Measurements from ENCODE around the gene DAPK2.

DNA sequence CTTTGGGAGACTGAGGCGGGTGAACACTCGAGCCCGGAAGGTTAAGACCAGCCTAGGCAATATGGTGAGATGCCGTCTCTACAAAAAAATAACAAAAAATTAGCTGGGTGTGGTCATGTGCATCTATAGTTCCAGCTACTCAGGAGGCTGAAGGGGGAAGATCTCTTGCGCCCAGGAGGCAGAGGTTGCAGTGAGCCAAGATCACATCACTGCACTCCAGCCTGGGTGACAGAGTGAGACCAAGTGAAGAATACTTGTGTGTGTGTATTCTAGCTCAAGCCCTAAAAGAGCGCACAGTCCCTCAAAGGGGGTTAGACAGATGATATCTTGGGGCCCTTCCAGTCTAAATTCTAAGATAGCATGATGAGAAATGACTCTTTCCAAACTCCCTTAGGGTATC is 23.7 kb downstream of the DAPK2 start:
- TF ChIP-seq POLR2AphosphoS5 (IDR thresholded peaks at IDR 0.05): no peak
- no peak for TF ChIP-seq POLR2A (IDR thresholded peaks at IDR 0.05)
- TF ChIP-seq, protein P1, sequence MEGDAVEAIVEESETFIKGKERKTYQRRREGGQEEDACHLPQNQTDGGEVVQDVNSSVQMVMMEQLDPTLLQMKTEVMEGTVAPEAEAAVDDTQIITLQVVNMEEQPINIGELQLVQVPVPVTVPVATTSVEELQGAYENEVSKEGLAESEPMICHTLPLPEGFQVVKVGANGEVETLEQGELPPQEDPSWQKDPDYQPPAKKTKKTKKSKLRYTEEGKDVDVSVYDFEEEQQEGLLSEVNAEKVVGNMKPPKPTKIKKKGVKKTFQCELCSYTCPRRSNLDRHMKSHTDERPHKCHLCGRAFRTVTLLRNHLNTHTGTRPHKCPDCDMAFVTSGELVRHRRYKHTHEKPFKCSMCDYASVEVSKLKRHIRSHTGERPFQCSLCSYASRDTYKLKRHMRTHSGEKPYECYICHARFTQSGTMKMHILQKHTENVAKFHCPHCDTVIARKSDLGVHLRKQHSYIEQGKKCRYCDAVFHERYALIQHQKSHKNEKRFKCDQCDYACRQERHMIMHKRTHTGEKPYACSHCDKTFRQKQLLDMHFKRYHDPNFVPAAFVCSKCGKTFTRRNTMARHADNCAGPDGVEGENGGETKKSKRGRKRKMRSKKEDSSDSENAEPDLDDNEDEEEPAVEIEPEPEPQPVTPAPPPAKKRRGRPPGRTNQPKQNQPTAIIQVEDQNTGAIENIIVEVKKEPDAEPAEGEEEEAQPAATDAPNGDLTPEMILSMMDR (IDR thresholded peaks at IDR 0.05): no peak
- no peak for TF ChIP-seq EP300 (IDR thresholded peaks at IDR 0.05)
